Measurements from ENCODE around the gene ALDH8A1.

DNA sequence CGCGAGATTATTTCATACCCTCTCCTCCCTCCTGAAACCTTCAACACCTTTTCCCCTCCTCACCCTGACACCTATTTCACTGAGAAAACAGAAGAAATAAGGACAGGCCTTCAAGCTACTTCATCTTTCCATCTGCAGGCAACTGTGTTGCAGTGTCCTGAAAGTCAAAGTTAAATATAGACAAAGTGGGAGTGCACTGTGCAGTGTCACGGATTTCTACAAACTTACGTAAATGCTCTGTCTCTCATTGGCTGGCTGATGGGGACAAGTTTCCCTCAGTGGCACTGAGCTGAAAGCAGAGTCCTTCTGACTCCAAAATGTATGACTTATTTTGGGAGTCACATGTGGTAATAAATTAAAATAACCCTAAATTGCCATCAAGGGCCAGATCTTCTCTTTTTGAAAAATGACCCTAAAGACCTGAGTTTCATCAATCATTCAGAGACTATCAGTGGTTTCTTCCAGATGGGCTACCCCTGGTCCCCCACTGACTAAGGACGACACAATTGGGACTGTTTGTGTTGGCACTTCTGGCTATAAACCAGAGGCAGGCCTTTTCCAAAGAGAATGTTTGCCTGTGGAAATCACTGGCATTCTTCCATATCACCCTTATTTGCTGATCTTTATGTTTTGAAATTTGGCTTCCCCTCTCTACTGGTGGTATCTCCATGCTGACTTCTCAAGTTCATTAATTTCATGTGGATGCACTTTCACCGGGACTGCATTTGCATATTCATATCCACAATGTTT, 21.6 kb downstream of the ALDH8A1 start:
- TF ChIP-seq POLR2A (IDR thresholded peaks at IDR 0.05; ENCODE audit: low read length) (no peak), GATA1 (IDR thresholded peaks at IDR 0.05; ENCODE audit: low read depth, low read length) (no peak)

Data from erythroblast (primary cell).